ENCODE results near the gene LIMS2. TPM values are rescaled to one million over a fixed set of nuclear protein-coding genes. Genes with fewer than 3 reads are reported as not detected.

LIMS2 gene
- polyA plus RNA-seq, 1 donor = 41.3 TPM

GRCh38 chr2:127634626-127635379, 40.5 kb downstream of the LIMS2 start:
- DNase-seq (ENCODE audit: low read depth) = no peak

- no peak for DNase-seq (ENCODE audit: low read depth)
These were observed 41.2 kb downstream of the LIMS2 start for GRCh38 chr2:127634066-127634617.

GRCh38 chr2:127633556-127634065, 41.7 kb downstream of the LIMS2 start:
- no peak for DNase-seq (ENCODE audit: low read depth)

GRCh38 chr2:127632592-127633489, 42.5 kb downstream of the LIMS2 start:
- no peak for DNase-seq (ENCODE audit: low read depth)

GRCh38 chr2:127631997-127632581, 43.2 kb downstream of the LIMS2 start:
- DNase-seq (ENCODE audit: low read depth) = no peak

- no peak for DNase-seq (ENCODE audit: low read depth)
These were observed 43.8 kb downstream of the LIMS2 start for GRCh38 chr2:127631541-127631996.

GRCh38 chr2:127630864-127631540, 44.3 kb downstream of the LIMS2 start:
- DNase-seq (ENCODE audit: low read depth) = no peak

GRCh38 chr2:127630096-127630863, 45.0 kb downstream of the LIMS2 start:
- DNase-seq (ENCODE audit: low read depth) = no peak

GRCh38 chr2:127629637-127630036, 45.7 kb downstream of the LIMS2 start:
- DNase-seq (ENCODE audit: low read depth) = no peak

- no peak for DNase-seq (ENCODE audit: low read depth)
These were observed 46.3 kb downstream of the LIMS2 start for GRCh38 chr2:127628767-127629614.

GRCh38 chr2:127627740-127628571, 47.4 kb downstream of the LIMS2 start:
- no peak for DNase-seq (ENCODE audit: low read depth)

GRCh38 chr2:127626917-127627739, 48.2 kb downstream of the LIMS2 start:
- no peak for DNase-seq (ENCODE audit: low read depth)

GRCh38 chr2:127626175-127626574, 49.2 kb downstream of the LIMS2 start:
- no peak for DNase-seq (ENCODE audit: low read depth)

GRCh38 chr2:127625572-127625951, 49.8 kb downstream of the LIMS2 start:
- DNase-seq (ENCODE audit: low read depth) = no peak

GRCh38 chr2:127624756-127625571, 50.4 kb downstream of the LIMS2 start:
- no peak for DNase-seq (ENCODE audit: low read depth)

- no peak for DNase-seq (ENCODE audit: low read depth)
These were observed 51.0 kb downstream of the LIMS2 start for GRCh38 chr2:127624320-127624755.
